Measurements from ENCODE around the gene WAC. TPM values are rescaled to one million over a fixed set of nuclear protein-coding genes. Genes with fewer than 3 reads are reported as not detected.

The WAC gene
- total RNA-seq, 1 donor, result 86.7 TPM

DNA sequence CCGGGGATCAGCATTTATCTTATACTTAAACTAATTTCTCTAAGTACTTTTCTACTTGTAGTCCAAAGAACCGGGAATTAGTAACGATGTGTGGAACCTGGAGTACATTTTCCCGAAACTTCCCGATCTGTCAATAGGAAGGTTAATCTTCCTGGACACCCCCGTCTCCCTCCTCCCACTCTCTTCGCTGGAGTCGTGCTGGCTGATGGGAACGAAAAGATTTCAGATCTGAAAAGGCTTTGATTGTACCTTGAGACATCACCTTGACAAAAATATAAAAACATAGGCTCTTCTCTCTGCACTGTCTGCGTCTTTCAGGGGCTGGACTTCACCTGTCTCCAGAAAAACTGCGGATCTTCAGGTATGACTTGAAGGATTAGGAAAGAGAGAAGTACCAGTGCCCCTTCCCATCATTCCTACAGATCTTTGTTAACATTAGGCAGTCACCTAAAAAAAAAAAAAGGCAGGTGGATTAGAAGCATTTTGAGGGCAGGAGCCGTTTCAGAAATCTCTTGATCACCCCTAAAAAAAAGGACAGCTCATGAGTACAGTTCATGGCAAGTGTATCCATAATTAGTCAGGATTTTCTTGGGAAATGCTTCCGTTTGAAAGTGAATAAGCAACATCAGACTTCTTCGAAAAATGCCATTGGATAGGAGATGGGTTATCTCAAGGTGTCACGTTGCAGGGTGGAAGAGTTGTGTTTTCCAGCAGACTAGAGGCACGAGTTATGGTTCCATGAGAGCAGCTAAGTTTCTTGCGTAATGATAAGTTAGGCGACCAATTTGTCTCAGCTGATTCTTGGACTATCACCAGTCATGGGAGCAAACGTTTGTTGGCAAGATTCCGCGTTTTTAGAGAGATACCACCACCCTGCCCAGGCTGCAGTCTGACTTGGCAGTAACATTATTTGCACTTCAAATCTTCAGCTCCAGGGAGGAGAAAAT is 136.6 kb downstream of the WAC start:
- peak; percentile 20 for DNase-seq (ENCODE audit: low read depth)
- TF ChIP-seq, protein P1, sequence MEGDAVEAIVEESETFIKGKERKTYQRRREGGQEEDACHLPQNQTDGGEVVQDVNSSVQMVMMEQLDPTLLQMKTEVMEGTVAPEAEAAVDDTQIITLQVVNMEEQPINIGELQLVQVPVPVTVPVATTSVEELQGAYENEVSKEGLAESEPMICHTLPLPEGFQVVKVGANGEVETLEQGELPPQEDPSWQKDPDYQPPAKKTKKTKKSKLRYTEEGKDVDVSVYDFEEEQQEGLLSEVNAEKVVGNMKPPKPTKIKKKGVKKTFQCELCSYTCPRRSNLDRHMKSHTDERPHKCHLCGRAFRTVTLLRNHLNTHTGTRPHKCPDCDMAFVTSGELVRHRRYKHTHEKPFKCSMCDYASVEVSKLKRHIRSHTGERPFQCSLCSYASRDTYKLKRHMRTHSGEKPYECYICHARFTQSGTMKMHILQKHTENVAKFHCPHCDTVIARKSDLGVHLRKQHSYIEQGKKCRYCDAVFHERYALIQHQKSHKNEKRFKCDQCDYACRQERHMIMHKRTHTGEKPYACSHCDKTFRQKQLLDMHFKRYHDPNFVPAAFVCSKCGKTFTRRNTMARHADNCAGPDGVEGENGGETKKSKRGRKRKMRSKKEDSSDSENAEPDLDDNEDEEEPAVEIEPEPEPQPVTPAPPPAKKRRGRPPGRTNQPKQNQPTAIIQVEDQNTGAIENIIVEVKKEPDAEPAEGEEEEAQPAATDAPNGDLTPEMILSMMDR (IDR thresholded peaks at IDR 0.05; ENCODE audit: insufficient read depth, low read length), result no peak
- H3K4me3 ChIP-seq (ENCODE audit: low read depth, low read length), result peak overlapping the region; percentile 65

Small RNA genes lying within 50 kb of the gene (small RNA-seq; reads per million reads assigned to genes)
- gene RNU4ATAC6P, result not detected
- gene RNU6-1067P, result not detected

Other genes with a start within 250 kb of the WAC start
- 1.4 and 2.7 TPM in 2 replicates for gene MPP7, start 230.1 kb upstream of the WAC start, total RNA-seq (ENCODE audit: low replicate concordance)
- gene BAMBI, start 144.4 kb downstream of the WAC start, total RNA-seq (ENCODE audit: low replicate concordance), result 1.4 and 12.8 TPM in 2 replicates

Measured in fibroblast of the aortic adventitia (primary cell).